Spleen (tissue), 11 donors: Measurements from ENCODE around the gene APLP1. TPM values are rescaled to one million over a fixed set of nuclear protein-coding genes. Genes with fewer than 3 reads are reported as not detected.

ENCODE experiments used
- DNase-seq: peaks from one replicate; pipeline ENCODE4 v3.0.0-alpha.2; 2020
- H3K27ac ChIP-seq, 8 donors: fragments of 200-600 bp; sonication (generic) in 7 of 8; 1 replicate in 4 of 8; 2 replicates in 4 of 8; pipeline versions ENCODE4 v1.5.0 to v1.8.0; 2016 to 2021; ENCODE audit warnings: inconsistent platforms in 4 of 8, mild to moderate bottlenecking in 4 of 8, moderate library complexity in 1 of 8
- H3K27me3 ChIP-seq, 7 donors: fragments of 200-600 bp; sonication (generic) in 6 of 7; replicated peaks in 1 of 7; 1 replicate in 4 of 7; 2 replicates in 3 of 7; pipeline versions ENCODE4 v1.5.0 to v1.8.0; 2016 to 2021; ENCODE audit warnings: inconsistent platforms in 3 of 7, mild to moderate bottlenecking in 1 of 7
- H3K36me3 ChIP-seq, 6 donors: fragments of 200-600 bp; sonication (generic) in 5 of 6; 1 replicate in 4 of 6; 2 replicates in 2 of 6; pipeline versions ENCODE4 v1.5.0 to v1.8.0; 2016 to 2021; ENCODE audit warnings: inconsistent platforms in 2 of 6
- H3K4me1 ChIP-seq, 6 donors: fragments of 200-600 bp; sonication (generic) in 5 of 6; 1 replicate in 3 of 6; 2 replicates in 3 of 6; pipeline versions ENCODE4 v1.5.0 to v1.8.0; 2016 to 2021; ENCODE audit warnings: inconsistent platforms in 3 of 6
- H3K4me3 ChIP-seq, 8 donors: fragments of 200-600 bp; sonication (generic) in 7 of 8; 1 replicate in 4 of 8; 2 replicates in 4 of 8; pipeline versions ENCODE4 v1.5.0 to v1.8.0; 2016 to 2021; ENCODE audit warnings: inconsistent platforms in 4 of 8, mild to moderate bottlenecking in 4 of 8, moderate library complexity in 2 of 8
- H3K9me3 ChIP-seq, 8 donors: fragments of 200-600 bp; sonication (generic) in 7 of 8; 1 replicate in 4 of 8; 2 replicates in 4 of 8; pipeline versions ENCODE4 v1.5.0 to v1.8.0; 2016 to 2021; ENCODE audit warnings: inconsistent platforms in 4 of 8
- POLR2A ChIP-seq, 3 donors: fragments of 450-650 bp; IDR thresholded peaks; one replicate each; pipeline ENCODE4 v1.5.1; 2017; ENCODE audit warnings: antibody characterized with exemption in 3 of 3, mild to moderate bottlenecking in 1 of 3
- POLR2AphosphoS5 ChIP-seq, 3 donors: sonication (generic); formaldehyde crosslinking; IDR thresholded peaks; one replicate each; pipeline ENCODE4 v1.5.1; 2017; ENCODE audit warnings: antibody characterized with exemption in 3 of 3
- WGBS, 5 donors: extraction: QIAGEN DNeasy Blood & Tissue Kit in 3 of 5; methylation state at CpG; one replicate each; pipeline versions ENCODE4 v1.1.5 to v1.1.7; 2013 to 2018; 5-methylcytosine and 5-hydroxymethylcytosine counted together
- intact Hi-C: fragments of 100-400 bp; cut with DNase I; formaldehyde crosslinking; loops from one replicate; pipeline ENCODE4 v1.15.0; 2023; ENCODE audit warnings: low total_unique reads
- polyA plus RNA-seq, 3 donors: library from polyadenylated mRNA; stranded (reverse); fragments of 200-250 nt; gene quantifications; one replicate each; pipeline ENCODE4 v1.2.1, GENCODE V29; 2013
- total RNA-seq, 7 donors: library from RNA; depleted of rRNA in 3 of 7; stranded (reverse); fragments of >200 nt in 3 of 7; fragmentation: NEBNext Ultra II Directional in 4 of 7; extraction: Animal tissue kit (Norgen Biotek cat#: 25700) in 4 of 7; gene quantifications; one replicate each; pipeline versions ENCODE4 v1.1.0 to v1.2.1, GENCODE V29; 2016 to 2021
- TF ChIP-seq, protein P1 (sequence below), 11 experiments: fragments of 200-600 bp in 7 of 11; fragments of 450-650 bp in 4 of 11; sonication (generic) in 4 of 11; IDR thresholded peaks in 8 of 11; conservative IDR thresholded peaks in 3 of 11; 1 replicate in 7 of 11; 2 replicates in 4 of 11; pipeline versions ENCODE4 v1.4.0 to v1.8.0; 2016 to 2021; ENCODE audit warnings: antibody characterized with exemption in 11 of 11, inconsistent platforms in 4 of 11, mild to moderate bottlenecking in 1 of 11
- donor health status: healthy with polysubstance abuse.
- donor health status: DM: no; HTN: no; CAD: no; lungs with moderate emphysema.
- donor health status: DM: no; HTN: no; CAD: no.
- donor health status: Bipolar disorder and iron deficiency.
- donor health status: healthy.
- donor health status: DM: no; HTN: no; CAD: no.
- donor health status: DM: yes; HTN: yes; CAD: no.

APLP1 gene
- total and polyA plus RNA-seq, 10 donors = 0.57 to 3.6 (median 1.2) TPM; not detected in 2

GRCh38 chr19:35860818-35861639, 7.3 kb upstream of the APLP1 start:
- Histone ChIP-seq H3K9me3 (no peaks in the 10 kb centered on the region), H3K4me1 (peaks cover 5 to 23% (median 14%) of the 10 kb centered on the region in 6 donors), H3K4me3 (no peak overlapping the region), H3K27ac (no peak overlapping the region), H3K27me3 (peaks cover 0 to 97% (median 51%) of the 10 kb centered on the region in 7 donors), H3K36me3 (no peaks in the 10 kb centered on the region)
- intact Hi-C loops = no loop called here
- 11 to 14% (median 12%) methylated on average over 33 to 55 of the region's 55 CpGs for WGBS, 5 donors
- no peak for TF ChIP-seq POLR2A (IDR thresholded peaks at IDR 0.05)
- TF ChIP-seq, protein P1, sequence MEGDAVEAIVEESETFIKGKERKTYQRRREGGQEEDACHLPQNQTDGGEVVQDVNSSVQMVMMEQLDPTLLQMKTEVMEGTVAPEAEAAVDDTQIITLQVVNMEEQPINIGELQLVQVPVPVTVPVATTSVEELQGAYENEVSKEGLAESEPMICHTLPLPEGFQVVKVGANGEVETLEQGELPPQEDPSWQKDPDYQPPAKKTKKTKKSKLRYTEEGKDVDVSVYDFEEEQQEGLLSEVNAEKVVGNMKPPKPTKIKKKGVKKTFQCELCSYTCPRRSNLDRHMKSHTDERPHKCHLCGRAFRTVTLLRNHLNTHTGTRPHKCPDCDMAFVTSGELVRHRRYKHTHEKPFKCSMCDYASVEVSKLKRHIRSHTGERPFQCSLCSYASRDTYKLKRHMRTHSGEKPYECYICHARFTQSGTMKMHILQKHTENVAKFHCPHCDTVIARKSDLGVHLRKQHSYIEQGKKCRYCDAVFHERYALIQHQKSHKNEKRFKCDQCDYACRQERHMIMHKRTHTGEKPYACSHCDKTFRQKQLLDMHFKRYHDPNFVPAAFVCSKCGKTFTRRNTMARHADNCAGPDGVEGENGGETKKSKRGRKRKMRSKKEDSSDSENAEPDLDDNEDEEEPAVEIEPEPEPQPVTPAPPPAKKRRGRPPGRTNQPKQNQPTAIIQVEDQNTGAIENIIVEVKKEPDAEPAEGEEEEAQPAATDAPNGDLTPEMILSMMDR (IDR thresholded peaks at IDR 0.05 in 8 of 11, conservative IDR thresholded peaks at IDR 0.05 in 3 of 11) = no peak
- DNase-seq = no peak

- Histone ChIP-seq H3K27ac (no peak overlapping the region), H3K36me3 (no peaks in the 10 kb centered on the region), H3K4me1 (peaks cover 0 to 16% (median 7%) of the 10 kb centered on the region in 6 donors), H3K4me3 (no peak overlapping the region), H3K27me3 (peaks cover 0 to 97% (median 44%) of the 10 kb centered on the region in 7 donors), H3K9me3 (no peaks in the 10 kb centered on the region)
- TF ChIP-seq, protein P1 (IDR thresholded peaks at IDR 0.05 in 8 of 11, conservative IDR thresholded peaks at IDR 0.05 in 3 of 11) = no peak
- TF ChIP-seq POLR2AphosphoS5 (IDR thresholded peaks at IDR 0.05) = no peak
- no peak for TF ChIP-seq POLR2A (IDR thresholded peaks at IDR 0.05)
- intact Hi-C loops = no loop called here
- 50 to 51% (median 50%) methylated on average over 17 to 19 of the region's 19 CpGs for WGBS, 5 donors
- DNase-seq = no peak
Measured at GRCh38 chr19:35861640-35862160, 6.7 kb upstream of the APLP1 start.

DNA sequence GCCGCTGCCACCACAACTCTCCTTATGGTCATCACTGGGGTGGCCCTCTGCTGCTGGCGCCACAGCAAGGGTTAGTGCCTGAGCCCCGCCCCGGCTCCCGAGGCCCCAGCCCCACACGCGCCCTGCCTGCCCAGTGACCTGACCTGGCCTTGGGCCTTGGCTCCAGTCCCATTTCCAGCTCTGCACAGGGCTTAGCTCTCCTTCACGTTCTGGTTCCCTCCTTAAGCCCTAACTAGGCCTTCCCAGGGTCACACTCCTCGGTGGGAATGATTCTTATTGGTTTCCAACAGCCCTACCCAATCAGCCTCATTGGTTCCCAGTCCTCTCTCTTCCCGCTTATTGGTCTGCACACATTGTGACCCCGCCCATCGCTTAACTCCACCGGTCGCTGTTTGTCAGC, 5.8 kb upstream of the APLP1 start:
- Histone ChIP-seq H3K4me3 (no peak overlapping the region), H3K27ac (no peak overlapping the region), H3K9me3 (no peaks in the 10 kb centered on the region), H3K36me3 (no peaks in the 10 kb centered on the region), H3K27me3 (peaks cover 0 to 96% (median 36%) of the 10 kb centered on the region in 7 donors), H3K4me1 (peaks cover 0 to 8% (median 0%) of the 10 kb centered on the region in 6 donors)
- TF ChIP-seq POLR2A (IDR thresholded peaks at IDR 0.05) (no peak), POLR2AphosphoS5 (IDR thresholded peaks at IDR 0.05) (no peak)
- TF ChIP-seq, protein P1 (IDR thresholded peaks at IDR 0.05 in 8 of 11, conservative IDR thresholded peaks at IDR 0.05 in 3 of 11) = no peak
- 78 to 92% (median 84%) methylated on average over 9 to 14 of the region's 14 CpGs for WGBS, 5 donors
- intact Hi-C loops = no loop called here
- DNase-seq = no peak

DNA sequence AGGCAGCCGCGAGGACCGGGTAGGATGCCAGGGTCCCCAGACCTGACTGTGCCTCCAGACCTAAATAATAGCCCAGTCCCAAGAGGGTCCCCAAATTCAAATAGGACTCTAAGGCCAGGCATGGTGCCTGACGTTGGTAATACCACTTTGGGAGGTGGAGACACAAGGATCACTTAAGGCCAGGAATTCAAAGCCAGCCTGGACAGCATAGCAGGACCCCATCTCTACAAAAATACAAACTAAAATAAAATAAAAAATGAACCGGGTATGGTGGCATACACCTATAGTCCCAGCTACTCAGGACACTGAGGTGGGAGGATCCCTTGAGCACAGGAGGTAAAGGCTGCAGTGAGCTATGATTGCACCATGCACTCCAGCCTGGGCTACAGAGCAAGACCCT, 5.4 kb upstream of the APLP1 start:
- no peak overlapping the region for H3K27ac ChIP-seq
- peaks cover 0 to 9% (median 1%) of the 10 kb centered on the region in 6 donors for H3K4me1 ChIP-seq
- intact Hi-C loops = no loop called here
- H3K36me3 ChIP-seq = no peaks in the 10 kb centered on the region
- DNase-seq = no peak
- TF ChIP-seq POLR2AphosphoS5 (IDR thresholded peaks at IDR 0.05) = no peak
- TF ChIP-seq, protein P1 (IDR thresholded peaks at IDR 0.05 in 8 of 11, conservative IDR thresholded peaks at IDR 0.05 in 3 of 11) = no peak
- TF ChIP-seq POLR2A (IDR thresholded peaks at IDR 0.05) = no peak
- H3K4me3 ChIP-seq = no peak overlapping the region
- no peaks in the 10 kb centered on the region for H3K9me3 ChIP-seq
- WGBS, 5 donors = 81 to 94% (median 86%) methylated on average over 5 of the region's 5 CpGs
- H3K27me3 ChIP-seq = peaks cover 0 to 96% (median 37%) of the 10 kb centered on the region in 7 donors
